K562 treated with DMSO at 1 percent for 4 hours (cell line): ENCODE data around the gene SUZ12. TPM values are rescaled to one million over a fixed set of nuclear protein-coding genes. Genes with fewer than 3 reads are reported as not detected.

Source experiments
- total RNA-seq: library from RNA; unstranded; fragments of 300-600 nt; gene quantifications from 2 replicates; pipeline ENCODE4 v1.2.3, GENCODE V29; 2022; ENCODE audit not compliant: insufficient read depth

Gene SUZ12
- 25.4 and 28.9 TPM in 2 replicates for total RNA-seq

GRCh38 chr17:31936615-31937609 is at the start of gene SUZ12:
Gene SUZ12 (plus strand): TSS chr17:31937007. CDS start chr17:31937247, 240 bp downstream.

DNA sequence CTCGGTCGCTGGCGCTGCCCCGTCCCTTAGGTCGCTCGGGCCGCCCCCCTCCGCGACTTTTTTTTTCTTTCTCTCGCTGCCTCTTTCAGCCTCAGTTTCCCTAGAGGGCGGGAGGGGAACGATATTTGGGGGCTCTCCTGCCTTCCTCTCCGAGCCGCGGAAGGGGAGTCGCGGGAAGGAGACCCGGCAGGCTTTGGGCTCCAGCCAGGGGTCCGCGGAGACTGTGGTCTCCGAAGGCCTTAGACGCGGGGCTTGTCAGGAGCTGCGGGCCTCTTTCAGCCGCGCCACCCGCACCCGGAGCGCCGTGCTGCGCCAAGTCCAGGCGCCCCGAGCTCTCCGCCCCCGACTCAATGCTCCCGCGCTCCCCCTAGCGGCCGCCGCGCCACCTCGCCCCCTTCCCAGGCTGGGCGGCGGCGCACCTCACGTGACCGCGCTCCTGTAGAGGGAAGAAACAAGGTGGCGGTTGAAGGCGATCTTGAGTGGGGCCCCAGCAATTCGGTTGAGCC is 70.2 kb downstream of the SUZ12 start, which contains the start of gene LRRC37B:
Gene LRRC37B (plus strand): TSS at position 427 of the 506 bp plus-strand sequence. CDS start 14,010 bp downstream, outside the sequence.

Other genes with a start within 250 kb of the SUZ12 start
- 58.3 and 80.4 TPM in 2 replicates for gene COPRS, start 77.8 kb upstream of the SUZ12 start, total RNA-seq
- gene UTP6, start 35.3 kb upstream of the SUZ12 start, total RNA-seq, result 29.9 and 37.1 TPM in 2 replicates
- gene LRRC37B, start 70.4 kb downstream of the SUZ12 start, total RNA-seq, result 10.0 and 12.8 TPM in 2 replicates
- 18.5 and 20.0 TPM in 2 replicates for gene RHOT1, start 205.5 kb downstream of the SUZ12 start, total RNA-seq